ENCODE data around the gene TRDN. TPM values are rescaled to one million over a fixed set of nuclear protein-coding genes. Genes with fewer than 3 reads are reported as not detected.

TRDN gene
- total RNA-seq, 2 donors from 2014 or later: 1.9 to 2.2 TPM

- WGBS: 90% methylated on average over 6 of the region's 6 CpGs
- H3K4me1 ChIP-seq (replicated peaks): no peaks in the 10 kb centered on the region
These were observed 31.3 kb upstream of the TRDN start for GRCh38 chr6:123668063-123668462.

GRCh38 chr6:123663436-123663835 is 26.7 kb upstream of the TRDN start:
- intact Hi-C loops (cut with DNase I): no loop called here
- H3K27me3 ChIP-seq (replicated peaks; ENCODE audit: insufficient read depth): no peaks in the 10 kb centered on the region
- H3K4me1 ChIP-seq (replicated peaks): no peaks in the 10 kb centered on the region
- DNase-seq (ENCODE audit: low spot score): no peak
- H3K36me3 ChIP-seq: no peaks in the 10 kb centered on the region
- H3K4me3 ChIP-seq: no peak overlapping the region
- H3K27ac ChIP-seq: no peak overlapping the region
- H3K9me3 ChIP-seq: no peaks in the 10 kb centered on the region
- TF ChIP-seq POLR2A (IDR thresholded peaks at IDR 0.05): no peak
- TF ChIP-seq CTCF (IDR thresholded peaks at IDR 0.05): no peak
- TF ChIP-seq POLR2AphosphoS5 (IDR thresholded peaks at IDR 0.05): no peak

More at GRCh38 chr6:123668063-123668462, 31.3 kb upstream of the TRDN start:
- H3K4me3 ChIP-seq: no peak overlapping the region
- TF ChIP-seq POLR2AphosphoS5 (IDR thresholded peaks at IDR 0.05) (no peak), POLR2A (IDR thresholded peaks at IDR 0.05) (no peak), CTCF (IDR thresholded peaks at IDR 0.05) (no peak)
- intact Hi-C loops (cut with DNase I): no loop called here
- no peaks in the 10 kb centered on the region for H3K9me3 ChIP-seq
- H3K27me3 ChIP-seq (replicated peaks; ENCODE audit: insufficient read depth): no peaks in the 10 kb centered on the region
- no peak overlapping the region for H3K27ac ChIP-seq
- no peaks in the 10 kb centered on the region for H3K36me3 ChIP-seq
- no peak for DNase-seq (ENCODE audit: low spot score)

- H3K4me1 ChIP-seq (replicated peaks): no peaks in the 10 kb centered on the region
- no peaks in the 10 kb centered on the region for H3K27me3 ChIP-seq (replicated peaks; ENCODE audit: insufficient read depth)
- DNase-seq (ENCODE audit: low spot score): no peak
- no peaks in the 10 kb centered on the region for H3K36me3 ChIP-seq
- no peak overlapping the region for H3K27ac ChIP-seq
- intact Hi-C loops (cut with DNase I): no loop called here
- WGBS: 73% methylated on average over 3 of the region's 3 CpGs
- no peak overlapping the region for H3K4me3 ChIP-seq
- no peak for TF ChIP-seq POLR2A (IDR thresholded peaks at IDR 0.05)
- TF ChIP-seq CTCF (IDR thresholded peaks at IDR 0.05): no peak
- no peak for TF ChIP-seq POLR2AphosphoS5 (IDR thresholded peaks at IDR 0.05)
- H3K9me3 ChIP-seq: no peaks in the 10 kb centered on the region
These were observed 26.0 kb upstream of the TRDN start for GRCh38 chr6:123662757-123663156.

GRCh38 chr6:123661105-123661891 is 24.5 kb upstream of the TRDN start:
- H3K4me1 ChIP-seq (replicated peaks): no peaks in the 10 kb centered on the region
- no peaks in the 10 kb centered on the region for H3K36me3 ChIP-seq
- H3K4me3 ChIP-seq: no peak overlapping the region
- TF ChIP-seq POLR2AphosphoS5 (IDR thresholded peaks at IDR 0.05) (no peak), POLR2A (IDR thresholded peaks at IDR 0.05) (no peak), CTCF (IDR thresholded peaks at IDR 0.05) (no peak)
- no peak for DNase-seq (ENCODE audit: low spot score)
- no peaks in the 10 kb centered on the region for H3K9me3 ChIP-seq
- 86% methylated on average over 5 of the region's 5 CpGs for WGBS
- no peaks in the 10 kb centered on the region for H3K27me3 ChIP-seq (replicated peaks; ENCODE audit: insufficient read depth)
- no peak overlapping the region for H3K27ac ChIP-seq
- intact Hi-C loops (cut with DNase I): no loop called here
